Measurements from ENCODE around the gene CHST12.
"Not testable (repeated sequence)": the region's sequence is repeated elsewhere in the genome, so short reads cannot be mapped to it uniquely, and the experiment has no call there.

- TF ChIP-seq, protein P1, sequence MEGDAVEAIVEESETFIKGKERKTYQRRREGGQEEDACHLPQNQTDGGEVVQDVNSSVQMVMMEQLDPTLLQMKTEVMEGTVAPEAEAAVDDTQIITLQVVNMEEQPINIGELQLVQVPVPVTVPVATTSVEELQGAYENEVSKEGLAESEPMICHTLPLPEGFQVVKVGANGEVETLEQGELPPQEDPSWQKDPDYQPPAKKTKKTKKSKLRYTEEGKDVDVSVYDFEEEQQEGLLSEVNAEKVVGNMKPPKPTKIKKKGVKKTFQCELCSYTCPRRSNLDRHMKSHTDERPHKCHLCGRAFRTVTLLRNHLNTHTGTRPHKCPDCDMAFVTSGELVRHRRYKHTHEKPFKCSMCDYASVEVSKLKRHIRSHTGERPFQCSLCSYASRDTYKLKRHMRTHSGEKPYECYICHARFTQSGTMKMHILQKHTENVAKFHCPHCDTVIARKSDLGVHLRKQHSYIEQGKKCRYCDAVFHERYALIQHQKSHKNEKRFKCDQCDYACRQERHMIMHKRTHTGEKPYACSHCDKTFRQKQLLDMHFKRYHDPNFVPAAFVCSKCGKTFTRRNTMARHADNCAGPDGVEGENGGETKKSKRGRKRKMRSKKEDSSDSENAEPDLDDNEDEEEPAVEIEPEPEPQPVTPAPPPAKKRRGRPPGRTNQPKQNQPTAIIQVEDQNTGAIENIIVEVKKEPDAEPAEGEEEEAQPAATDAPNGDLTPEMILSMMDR (IDR thresholded peaks at IDR 0.05; ENCODE audit: low read length), result not testable (repeated sequence)
- TF ChIP-seq EZH2 (optimal IDR thresholded peaks at IDR 0.05; ENCODE audit: low read depth, low read length); EZH2phosphoT487 (IDR thresholded peaks at IDR 0.05; ENCODE audit: low read length): not testable (repeated sequence)
Measured at GRCh38 chr7:2378125-2378524, 25.3 kb upstream of the CHST12 start.

Measured in MM.1S (cell line).